Measurements from ENCODE around the gene TMBIM6.
"Not testable (repeated sequence)": the region's sequence is repeated elsewhere in the genome, so short reads cannot be mapped to it uniquely, and the experiment has no call there.

The TMBIM6 gene

GRCh38 chr12:49777800-49778748 lies 36.7 kb downstream of the TMBIM6 start:
- DNase-seq: peak; percentile 77

GRCh38 chr12:49779581-49779980 lies 38.2 kb downstream of the TMBIM6 start:
- no peak for DNase-seq

- not testable (repeated sequence) for DNase-seq
Measured at GRCh38 chr12:49780914-49781313, 39.6 kb downstream of the TMBIM6 start.

- DNase-seq: no peak
Measured at GRCh38 chr12:49783917-49784676, 42.7 kb downstream of the TMBIM6 start.

- DNase-seq: no peak
Measured at GRCh38 chr12:49784756-49785409, 43.5 kb downstream of the TMBIM6 start.

GRCh38 chr12:49787672-49788071 lies 46.3 kb downstream of the TMBIM6 start:
- no peak for DNase-seq

GRCh38 chr12:49789992-49790391 lies 48.6 kb downstream of the TMBIM6 start:
- DNase-seq: no peak

GRCh38 chr12:49790741-49791555 lies 49.6 kb downstream of the TMBIM6 start:
- no peak for DNase-seq

- no peak for DNase-seq
Measured at GRCh38 chr12:49791700-49792099, 50.3 kb downstream of the TMBIM6 start.

- DNase-seq: no peak
Measured at GRCh38 chr12:49792181-49792970, 51.0 kb downstream of the TMBIM6 start.

- DNase-seq: no peak
Measured at GRCh38 chr12:49792976-49793580, 51.7 kb downstream of the TMBIM6 start.

GRCh38 chr12:49793620-49794019 lies 52.3 kb downstream of the TMBIM6 start:
- DNase-seq: no peak

- no peak for DNase-seq
Measured at GRCh38 chr12:49794021-49794420, 52.7 kb downstream of the TMBIM6 start.

- no peak for DNase-seq
Measured at GRCh38 chr12:49794811-49795653, 53.7 kb downstream of the TMBIM6 start.

- no peak for DNase-seq
Measured at GRCh38 chr12:49795654-49796105, 54.3 kb downstream of the TMBIM6 start.

- DNase-seq: no peak
Measured at GRCh38 chr12:49796155-49796554, 54.8 kb downstream of the TMBIM6 start.

- no peak for DNase-seq
Measured at GRCh38 chr12:49796606-49797448, 55.5 kb downstream of the TMBIM6 start.

- DNase-seq: no peak
Measured at GRCh38 chr12:49797449-49797776, 56.1 kb downstream of the TMBIM6 start.

- DNase-seq: no peak
Measured at GRCh38 chr12:49798248-49798647, 56.9 kb downstream of the TMBIM6 start.
